ENCODE data around the gene DPYSL5. TPM values are rescaled to one million over a fixed set of nuclear protein-coding genes. Genes with fewer than 3 reads are reported as not detected.

Gene DPYSL5
- not detected in 2 replicates for total RNA-seq

GRCh38 chr2:26847655-26848335 is at the start of gene DPYSL5:
DPYSL5 (plus strand) TSS chr2:26848132; CDS start chr2:26898500, 50,368 bp downstream.

DNA sequence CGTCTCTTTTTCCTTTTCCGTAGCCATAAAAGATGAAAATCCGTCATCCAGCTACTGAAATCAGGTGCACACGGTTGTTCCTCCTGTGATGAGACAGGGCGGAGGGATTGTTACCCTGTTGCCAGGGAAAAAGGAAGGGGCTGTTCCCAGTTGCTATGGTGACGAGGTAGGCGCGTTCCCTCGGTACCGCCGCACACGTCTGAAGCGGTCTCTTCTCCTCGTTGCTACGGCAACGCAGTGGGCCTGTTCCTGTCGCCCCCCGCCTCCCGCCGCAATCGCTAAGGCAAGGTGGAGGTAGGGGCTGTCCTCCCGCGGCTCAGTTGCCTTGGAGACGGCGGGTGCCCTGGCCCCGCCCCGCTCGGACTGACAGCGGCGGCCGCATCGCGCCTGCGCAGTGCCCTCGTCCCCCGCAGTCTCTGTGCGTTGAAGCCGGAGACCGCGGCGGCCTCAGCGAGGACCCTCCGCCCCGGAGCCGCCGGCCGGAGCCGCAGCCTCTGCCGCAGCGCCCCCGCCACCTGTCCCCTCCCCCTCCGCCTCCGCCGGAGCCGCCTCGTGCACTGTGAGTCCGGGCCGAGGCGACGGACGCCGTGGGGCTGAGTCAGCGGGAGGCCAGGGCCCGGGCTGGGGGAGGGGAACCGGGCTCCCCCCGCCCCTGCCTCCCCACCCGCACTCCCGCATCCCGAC is 122.5 kb downstream of the DPYSL5 start, which contains the start of gene MAPRE3:
TSS of gene MAPRE3 (plus strand) at position 394 of the 684 bp plus-strand sequence. CDS start 51,582 bp downstream, outside the sequence.

Other genes starting within 250 kb of the DPYSL5 start
- not detected in 2 replicates for gene CIB4, start 206.8 kb upstream of the DPYSL5 start, total RNA-seq
- not detected in 2 replicates for gene KCNK3, start 155.4 kb upstream of the DPYSL5 start, total RNA-seq
- 43.4 and 45.6 TPM in 2 replicates for gene SLC35F6, start 83.8 kb upstream of the DPYSL5 start, total RNA-seq
- gene CENPA, start 62.1 kb upstream of the DPYSL5 start, total RNA-seq = 23.4 and 25.1 TPM in 2 replicates
- gene MAPRE3, start 122.5 kb downstream of the DPYSL5 start, total RNA-seq = 1.3 and 1.8 TPM in 2 replicates
- 39.8 and 43.1 TPM in 2 replicates for gene TMEM214, start 184.8 kb downstream of the DPYSL5 start, total RNA-seq
- 22.6 and 24.2 TPM in 2 replicates for gene AGBL5, start 203.5 kb downstream of the DPYSL5 start, total RNA-seq
- gene OST4, start 223.5 kb downstream of the DPYSL5 start, total RNA-seq = 475 and 505 TPM in 2 replicates
- 188 and 191 TPM in 2 replicates for gene EMILIN1, start 230.5 kb downstream of the DPYSL5 start, total RNA-seq
- 3.2 and 3.6 TPM in 2 replicates for gene KHK, start 238.6 kb downstream of the DPYSL5 start, total RNA-seq